ENCODE data around the gene CFAP58. TPM values are rescaled to one million over a fixed set of nuclear protein-coding genes. Genes with fewer than 3 reads are reported as not detected.
A peak's percentile ranks its signal among the peaks of the same experiment; 100 is the strongest.

CFAP58 gene
- total RNA-seq, 2 experiments from 2014 or later, result 0.45 to 0.58 TPM

DNA sequence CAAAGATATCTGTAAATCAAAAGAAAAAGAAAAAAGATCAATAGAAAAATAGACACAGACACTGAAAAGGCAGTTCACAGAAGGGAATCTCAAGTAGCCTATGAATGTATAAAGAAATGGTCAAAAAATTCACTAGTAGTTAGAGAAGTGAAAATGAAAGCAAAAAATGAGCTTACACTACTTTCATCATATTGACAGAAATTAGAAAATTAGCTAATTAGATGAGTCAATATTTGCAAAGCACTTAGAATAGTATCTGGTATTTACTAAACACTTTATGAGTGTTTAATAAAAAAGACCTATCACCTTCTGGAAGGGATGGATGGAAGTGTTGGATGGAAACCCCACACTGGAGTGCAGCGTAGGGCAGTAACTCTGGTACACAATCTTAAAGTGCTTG is 1.7 kb upstream of the CFAP58 start:
- peak overlapping the region; percentile 69 for H3K27ac Mint-ChIP-seq
- H3K27me3 Mint-ChIP-seq, result no peaks in the 10 kb centered on the region
- H3K9me3 Mint-ChIP-seq, result no peaks in the 10 kb centered on the region
- H3K4me3 Mint-ChIP-seq, result no peak overlapping the region
- no peaks in the 10 kb centered on the region for H3K36me3 Mint-ChIP-seq (ENCODE audit: low read depth)
- CTCF ChIA-PET, result interaction anchor here (1.0 to 12.2 kb wide), 18 partner anchors 11 to 97 kb away, joined by 3 to 237 read pairs (median 10); partner anchors contain the start of genes GSTO1 and ITPRIP
- no peak for DNase-seq
- POLR2A ChIA-PET, result interaction anchor here (0.7 to 3.4 kb wide), 8 partner anchors 14 to 60 kb away, joined by 3 to 37 read pairs (median 5); partner anchors contain the start of gene ITPRIP
- peaks cover 3% of the 10 kb centered on the region for H3K4me1 Mint-ChIP-seq

DNA sequence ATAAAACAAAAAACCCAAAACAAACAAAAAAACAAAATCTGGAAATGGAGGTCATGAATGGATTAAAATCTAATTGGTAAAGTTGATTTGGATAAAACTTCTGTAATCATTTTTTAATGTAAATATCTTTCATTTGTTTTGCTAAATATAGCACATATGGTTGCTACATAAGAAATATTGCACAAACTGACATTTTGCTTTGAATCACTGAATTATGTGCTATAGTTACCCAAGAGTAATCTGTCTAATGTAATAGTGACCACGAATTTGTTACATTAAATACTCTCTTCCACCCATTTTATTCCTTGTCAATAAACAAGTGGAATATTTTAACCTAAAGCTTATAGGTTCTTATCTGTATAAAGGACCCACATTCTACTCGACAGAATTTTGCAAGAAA is 6.2 kb downstream of the CFAP58 start:
- DNase-seq, result no peak
- CTCF ChIA-PET, result interaction anchor here (0.6 to 0.8 kb wide), 2 partner anchors 21 to 68 kb away, joined by 3 to 5 read pairs; no protein-coding TSS in a partner anchor
- H3K9me3 Mint-ChIP-seq, result peaks cover 2% of the 10 kb centered on the region

DNA sequence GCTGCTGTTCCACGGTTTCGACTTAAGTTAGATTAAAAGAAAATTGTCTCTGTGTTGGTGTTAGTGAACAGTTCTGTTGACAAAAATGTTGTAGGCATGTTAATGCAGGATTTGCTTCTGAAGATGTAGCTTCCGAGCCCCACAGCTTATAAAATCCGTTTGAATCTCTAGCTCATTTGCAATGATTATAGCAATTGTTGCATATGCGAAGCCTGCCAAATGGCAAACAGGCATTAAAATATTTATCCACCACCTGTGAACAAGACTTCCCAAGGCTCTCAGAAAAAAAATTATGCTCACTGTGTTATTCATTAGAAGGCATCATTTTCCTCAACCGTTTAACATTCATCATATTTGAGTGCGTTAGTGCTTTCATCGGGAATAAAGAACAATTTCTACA is 14.3 kb downstream of the CFAP58 start:
- Mint-ChIP-seq H3K27ac (no peak overlapping the region), H3K4me1 (peaks cover under 1% of the 10 kb centered on the region), H3K27me3 (peaks cover 33% of the 10 kb centered on the region), H3K36me3 (ENCODE audit: low read depth) (no peaks in the 10 kb centered on the region), H3K9me3 (no peaks in the 10 kb centered on the region), H3K4me3 (no peak overlapping the region)
- ChIA-PET CTCF (interaction anchor here (1.1 to 1.2 kb wide), 2 partner anchors 15 to 93 kb away, joined by 3 read pairs; no protein-coding TSS in a partner anchor), POLR2A (no interaction called here)
- DNase-seq, result no peak

More for the DNA sequence above, 6.2 kb downstream of the CFAP58 start:
- H3K4me1 Mint-ChIP-seq, result peaks cover 7% of the 10 kb centered on the region
- no peak overlapping the region for H3K4me3 Mint-ChIP-seq
- no peaks in the 10 kb centered on the region for H3K36me3 Mint-ChIP-seq (ENCODE audit: low read depth)
- POLR2A ChIA-PET, result no interaction called here
- peaks cover 19% of the 10 kb centered on the region for H3K27me3 Mint-ChIP-seq
- H3K27ac Mint-ChIP-seq, result no peak overlapping the region

DNA sequence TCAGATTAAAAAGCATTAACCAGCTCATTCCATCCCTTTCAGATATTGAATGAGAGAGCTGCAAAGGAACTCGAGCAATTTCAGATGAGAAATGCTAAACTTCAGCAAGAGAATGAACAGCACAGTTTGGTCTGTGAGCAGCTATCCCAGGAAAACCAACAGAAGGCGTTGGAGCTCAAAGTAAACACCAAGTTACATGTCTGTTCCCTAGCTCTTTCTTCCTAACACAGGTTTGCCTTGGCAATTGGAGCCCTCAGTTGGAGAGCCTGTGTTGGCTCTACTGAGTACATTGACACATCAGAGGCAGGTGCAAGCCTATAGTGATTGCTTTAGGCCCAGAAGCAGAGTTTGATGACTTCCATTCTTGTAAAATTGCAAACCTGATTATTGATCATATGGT is 14.7 kb downstream of the CFAP58 start:
- Mint-ChIP-seq H3K4me3 (no peak overlapping the region), H3K36me3 (ENCODE audit: low read depth) (no peaks in the 10 kb centered on the region), H3K4me1 (no peaks in the 10 kb centered on the region), H3K27ac (no peak overlapping the region), H3K27me3 (peaks cover 30% of the 10 kb centered on the region), H3K9me3 (no peaks in the 10 kb centered on the region)
- CTCF ChIA-PET, result interaction anchor here (1.1 to 1.2 kb wide), 2 partner anchors 14 to 93 kb away, joined by 3 read pairs; no protein-coding TSS in a partner anchor
- POLR2A ChIA-PET, result no interaction called here
- DNase-seq, result no peak

DNA sequence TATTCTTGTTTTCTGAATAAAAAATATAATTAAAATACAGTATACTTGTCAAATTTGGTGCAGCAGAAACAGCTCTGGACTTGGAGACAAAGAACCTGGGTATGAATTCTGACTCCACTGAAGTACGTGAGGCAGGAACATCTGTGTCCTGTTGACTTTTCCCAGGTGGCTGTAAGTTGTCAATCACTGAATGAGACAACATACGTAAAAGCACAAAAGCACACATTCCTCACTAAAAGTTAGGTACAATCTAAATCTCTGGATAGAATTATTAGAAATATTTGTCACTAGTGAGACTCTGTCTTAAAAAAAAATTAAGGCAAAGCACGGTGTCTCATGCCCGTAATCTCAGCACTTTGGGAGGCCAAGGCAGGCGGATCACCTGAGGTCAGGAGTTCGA is 18.1 kb downstream of the CFAP58 start:
- ChIA-PET CTCF (no interaction called here), POLR2A (no interaction called here)
- no peaks in the 10 kb centered on the region for H3K4me1 Mint-ChIP-seq
- H3K27ac Mint-ChIP-seq, result no peak overlapping the region
- peaks cover 36% of the 10 kb centered on the region for H3K27me3 Mint-ChIP-seq
- H3K9me3 Mint-ChIP-seq, result no peaks in the 10 kb centered on the region
- no peak for DNase-seq
- no peak overlapping the region for H3K4me3 Mint-ChIP-seq
- H3K36me3 Mint-ChIP-seq (ENCODE audit: low read depth), result no peaks in the 10 kb centered on the region

DNA sequence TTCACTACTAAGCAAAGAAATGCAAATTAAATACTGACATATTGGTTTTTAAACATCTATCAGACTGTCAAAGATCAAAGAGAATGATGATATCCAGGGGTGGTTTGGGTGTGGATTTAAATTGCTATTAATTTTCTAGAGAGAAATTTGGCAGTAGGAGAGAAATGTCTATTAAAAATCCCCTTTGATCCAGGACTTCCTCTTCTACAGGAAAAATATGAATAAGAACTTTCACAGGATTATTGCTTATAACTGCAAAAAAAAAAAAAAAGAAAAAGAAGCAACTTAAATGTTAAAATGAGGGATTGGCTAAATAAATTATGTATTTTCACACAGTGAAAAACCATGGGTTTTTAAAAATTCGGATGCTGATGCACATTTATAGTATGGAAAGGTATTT is 21.0 kb downstream of the CFAP58 start:
- ChIA-PET CTCF (interaction anchor here (2.4 kb wide), 1 partner anchor 82 kb away, joined by 6 read pairs; no protein-coding TSS in a partner anchor), POLR2A (no interaction called here)
- Mint-ChIP-seq H3K9me3 (no peaks in the 10 kb centered on the region), H3K27me3 (peaks cover 33% of the 10 kb centered on the region), H3K36me3 (ENCODE audit: low read depth) (no peaks in the 10 kb centered on the region), H3K4me3 (no peak overlapping the region), H3K27ac (no peak overlapping the region), H3K4me1 (peaks cover 9% of the 10 kb centered on the region)
- no peak for DNase-seq

DNA sequence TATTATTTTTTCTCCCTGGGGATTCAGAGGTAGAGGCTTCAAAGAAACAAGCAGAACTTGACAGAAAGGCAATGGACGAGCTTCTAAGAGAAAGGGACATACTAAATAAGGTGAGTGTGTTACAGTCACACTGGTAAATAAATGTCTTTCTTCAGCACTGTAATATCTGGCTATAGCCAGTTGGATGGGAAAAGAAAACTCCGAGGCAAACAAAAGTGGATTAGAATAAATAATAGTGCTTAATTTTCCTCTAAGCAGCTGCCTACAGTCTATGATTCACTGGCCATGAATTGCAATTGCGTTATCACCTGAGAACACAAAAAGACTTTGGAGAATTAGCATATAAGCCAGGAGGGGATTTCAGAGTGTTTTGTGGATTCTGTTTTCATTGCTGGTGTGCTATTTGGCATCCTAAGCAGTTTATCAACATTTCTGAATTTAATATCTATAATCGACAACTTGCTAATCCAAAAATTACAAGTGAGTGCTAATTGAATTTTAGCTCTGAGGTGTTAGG is 23.2 kb downstream of the CFAP58 start:
- Mint-ChIP-seq H3K36me3 (ENCODE audit: low read depth) (no peaks in the 10 kb centered on the region), H3K27ac (no peak overlapping the region), H3K4me3 (no peak overlapping the region), H3K27me3 (peaks cover 31% of the 10 kb centered on the region), H3K4me1 (peaks cover 10% of the 10 kb centered on the region), H3K9me3 (no peaks in the 10 kb centered on the region)
- CTCF ChIA-PET, result interaction anchor here (0.7 to 1.1 kb wide), 2 partner anchors 102 to 1096 kb away, joined by 3 to 4 read pairs; no protein-coding TSS in a partner anchor
- POLR2A ChIA-PET, result no interaction called here
- no peak for DNase-seq

DNA sequence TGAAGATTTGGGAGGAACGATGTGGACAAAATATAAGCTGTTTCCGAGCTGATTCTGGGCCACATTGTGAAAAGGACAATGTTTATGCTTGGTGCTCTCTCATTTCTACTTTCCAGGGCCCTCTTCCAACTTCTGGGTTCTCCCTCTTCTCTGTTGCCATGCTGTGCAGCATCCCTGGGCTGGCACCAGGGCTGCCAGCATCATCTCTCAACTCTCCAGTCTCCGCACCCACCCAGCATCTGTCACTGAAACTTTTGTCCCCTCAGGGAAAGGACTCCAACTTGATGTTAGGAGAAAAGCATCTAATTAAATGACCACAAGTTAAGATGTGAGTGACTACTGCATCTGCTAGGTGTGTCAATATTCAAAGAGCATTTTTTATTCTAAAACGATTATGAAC is 26.7 kb downstream of the CFAP58 start:
- Mint-ChIP-seq H3K9me3 (no peaks in the 10 kb centered on the region), H3K4me1 (peaks cover 10% of the 10 kb centered on the region), H3K36me3 (ENCODE audit: low read depth) (no peaks in the 10 kb centered on the region), H3K27ac (no peak overlapping the region), H3K27me3 (peaks cover 42% of the 10 kb centered on the region), H3K4me3 (no peak overlapping the region)
- POLR2A ChIA-PET, result no interaction called here
- no peak for DNase-seq
- CTCF ChIA-PET, result no interaction called here

DNA sequence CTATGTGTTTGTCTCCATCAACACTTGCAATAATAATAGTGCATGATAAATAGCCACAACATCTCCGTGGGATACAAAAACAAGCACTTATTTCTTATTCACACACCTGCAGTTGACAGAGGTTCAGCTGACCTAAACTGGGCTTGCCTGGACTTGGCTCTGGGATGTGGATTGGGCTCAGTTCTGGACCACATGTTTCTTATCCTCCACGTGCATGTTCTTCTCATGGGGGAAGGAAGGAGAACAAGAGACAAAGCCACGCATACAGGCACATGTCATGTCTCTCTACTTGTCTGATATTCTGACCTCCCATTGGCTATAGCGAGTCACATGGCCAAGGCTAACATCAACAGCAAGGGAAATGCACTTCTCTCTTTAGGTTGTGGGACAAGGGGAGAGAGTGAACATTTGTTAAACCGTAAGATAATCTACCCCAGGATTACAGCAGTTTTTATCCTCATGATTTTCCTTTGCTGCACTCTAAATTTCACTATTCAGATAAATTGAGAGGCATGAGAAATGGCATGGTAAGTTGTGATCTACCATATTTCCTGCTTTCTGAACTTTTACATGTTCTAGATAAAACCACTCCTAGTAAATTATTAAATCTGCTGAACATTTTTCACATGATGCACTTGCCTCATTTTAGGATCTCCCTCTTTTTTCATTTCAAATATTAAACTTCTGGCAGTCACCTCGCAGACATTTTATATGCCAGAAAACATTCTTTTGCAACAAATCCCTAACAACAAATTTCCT is 33.7 kb downstream of the CFAP58 start:
- no peak overlapping the region for H3K4me3 Mint-ChIP-seq
- CTCF ChIA-PET, result interaction anchor here (0.7 kb wide), 1 partner anchor 96 kb away, joined by 3 read pairs; no protein-coding TSS in a partner anchor
- no peaks in the 10 kb centered on the region for H3K9me3 Mint-ChIP-seq
- no peaks in the 10 kb centered on the region for H3K36me3 Mint-ChIP-seq (ENCODE audit: low read depth)
- H3K27me3 Mint-ChIP-seq, result peaks cover 52% of the 10 kb centered on the region
- H3K4me1 Mint-ChIP-seq, result peaks cover 4% of the 10 kb centered on the region
- no peak overlapping the region for H3K27ac Mint-ChIP-seq
- POLR2A ChIA-PET, result no interaction called here
- no peak for DNase-seq

DNA sequence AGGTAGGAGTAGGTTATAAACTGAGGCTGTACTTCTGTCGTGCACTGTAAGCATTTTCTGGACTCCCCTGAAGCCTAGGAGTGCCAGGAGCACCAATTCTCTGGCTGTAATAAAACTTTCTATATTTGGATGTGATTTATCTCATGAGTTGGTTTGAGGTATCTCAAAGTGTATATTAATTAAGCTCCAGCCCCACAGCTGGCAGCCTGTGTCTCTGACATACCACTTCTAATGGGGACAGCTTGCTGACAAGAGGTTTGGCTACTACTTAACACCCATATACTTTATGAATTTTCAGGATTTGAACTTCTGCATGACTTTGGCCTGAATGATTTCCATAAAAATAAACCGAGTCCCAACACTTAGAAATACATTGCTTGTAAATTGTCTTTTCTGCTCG is 35.2 kb downstream of the CFAP58 start:
- CTCF ChIA-PET, result no interaction called here

DNA sequence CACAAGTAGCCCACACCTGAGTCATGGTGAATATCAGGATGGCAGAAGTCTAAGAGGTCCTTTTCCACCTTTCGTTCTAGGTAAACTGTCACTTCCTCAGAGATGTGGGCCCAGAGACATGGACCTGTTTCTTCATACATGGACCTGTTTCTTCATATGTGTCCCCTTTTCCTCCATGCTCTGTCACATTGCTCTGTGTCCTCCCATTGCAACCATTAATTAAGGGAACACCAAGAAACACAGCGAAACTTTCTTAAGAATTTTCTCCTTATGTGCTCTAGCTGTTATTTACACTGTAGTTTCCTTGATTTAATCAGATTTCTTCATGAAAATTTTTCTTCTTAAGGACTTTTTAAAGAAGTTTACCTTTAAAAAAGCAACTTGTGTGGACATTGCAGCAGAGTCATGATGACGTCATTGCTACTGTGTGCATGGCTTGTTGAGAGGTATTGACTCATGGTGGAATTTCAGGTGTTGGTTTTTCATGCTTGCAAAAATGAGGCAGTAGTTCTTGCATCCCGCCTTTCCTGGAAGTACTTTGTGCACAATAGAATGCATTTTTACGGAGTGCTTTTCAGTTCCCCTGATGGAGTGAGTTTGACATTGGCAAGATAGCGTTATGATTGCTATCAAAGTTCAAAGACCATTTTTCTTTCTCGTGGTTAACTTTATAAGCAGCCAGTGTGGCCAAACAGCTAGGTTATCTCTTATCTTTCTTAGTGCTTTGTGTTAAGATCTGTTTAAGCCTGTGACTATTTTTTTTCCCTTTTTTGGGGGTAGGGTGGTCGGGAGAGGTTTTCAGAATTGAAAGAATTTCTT is 37.7 kb downstream of the CFAP58 start:
- DNase-seq, result no peak
- Mint-ChIP-seq H3K4me3 (no peak overlapping the region), H3K4me1 (peaks cover 4% of the 10 kb centered on the region), H3K27ac (no peak overlapping the region), H3K9me3 (no peaks in the 10 kb centered on the region), H3K27me3 (peaks cover 50% of the 10 kb centered on the region), H3K36me3 (ENCODE audit: low read depth) (no peaks in the 10 kb centered on the region)
- ChIA-PET CTCF (interaction anchor here (1.5 kb wide), 1 partner anchor 98 kb away, joined by 3 read pairs; no protein-coding TSS in a partner anchor), POLR2A (no interaction called here)

More for the DNA sequence above, 35.2 kb downstream of the CFAP58 start:
- no peak overlapping the region for H3K27ac Mint-ChIP-seq
- peaks cover 4% of the 10 kb centered on the region for H3K4me1 Mint-ChIP-seq
- POLR2A ChIA-PET, result no interaction called here
- no peak overlapping the region for H3K4me3 Mint-ChIP-seq
- no peak for DNase-seq
- peaks cover 54% of the 10 kb centered on the region for H3K27me3 Mint-ChIP-seq
- no peaks in the 10 kb centered on the region for H3K36me3 Mint-ChIP-seq (ENCODE audit: low read depth)
- no peaks in the 10 kb centered on the region for H3K9me3 Mint-ChIP-seq

DNA sequence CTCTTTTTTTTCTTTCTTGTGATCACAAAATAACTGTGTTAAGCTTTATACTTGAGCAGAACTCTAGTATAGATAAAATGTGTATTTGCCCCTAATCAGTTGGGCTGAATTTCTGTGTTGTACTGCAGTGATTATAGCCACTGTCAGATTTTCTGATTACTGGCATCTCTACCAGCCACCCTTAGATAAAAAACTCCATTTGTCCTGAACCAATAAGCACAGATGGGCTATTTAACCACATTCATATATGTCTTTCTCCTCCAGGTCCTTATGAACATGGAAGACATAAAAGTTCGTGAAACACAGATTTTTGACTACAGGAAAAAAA is 38.3 kb downstream of the CFAP58 start:
- H3K9me3 Mint-ChIP-seq, result no peaks in the 10 kb centered on the region
- no peak overlapping the region for H3K27ac Mint-ChIP-seq
- H3K36me3 Mint-ChIP-seq (ENCODE audit: low read depth), result no peaks in the 10 kb centered on the region
- H3K4me3 Mint-ChIP-seq, result no peak overlapping the region
- DNase-seq, result no peak
- H3K4me1 Mint-ChIP-seq, result peaks cover 4% of the 10 kb centered on the region
- ChIA-PET POLR2A (no interaction called here), CTCF (interaction anchor here (1.5 kb wide), 1 partner anchor 98 kb away, joined by 3 read pairs; no protein-coding TSS in a partner anchor)
- peaks cover 48% of the 10 kb centered on the region for H3K27me3 Mint-ChIP-seq

DNA sequence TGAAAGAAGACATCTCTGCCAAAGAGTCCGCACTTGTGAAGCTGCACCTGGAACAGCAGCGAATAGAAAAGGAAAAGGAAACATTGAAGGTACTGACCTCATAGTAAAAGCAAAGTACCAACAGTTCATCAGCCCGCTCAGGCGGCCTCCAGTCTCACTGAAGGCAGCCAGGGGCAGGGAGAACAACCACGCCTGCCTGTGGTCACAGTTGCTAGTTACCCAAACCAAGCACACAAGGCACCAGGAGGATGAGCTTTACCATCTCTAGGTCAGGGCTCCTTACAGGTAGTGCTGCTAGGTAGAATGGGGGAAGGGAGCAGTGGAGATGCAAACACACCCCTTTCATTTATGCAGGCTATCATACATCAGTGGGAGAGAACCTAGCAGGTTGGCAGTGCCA is 39.8 kb downstream of the CFAP58 start:
- H3K4me1 Mint-ChIP-seq, result peaks cover 4% of the 10 kb centered on the region
- peaks cover 48% of the 10 kb centered on the region for H3K27me3 Mint-ChIP-seq
- H3K4me3 Mint-ChIP-seq, result no peak overlapping the region
- H3K27ac Mint-ChIP-seq, result no peak overlapping the region
- DNase-seq, result no peak
- ChIA-PET CTCF (no interaction called here), POLR2A (no interaction called here)
- no peaks in the 10 kb centered on the region for H3K9me3 Mint-ChIP-seq
- no peaks in the 10 kb centered on the region for H3K36me3 Mint-ChIP-seq (ENCODE audit: low read depth)

Data from activated CD4-positive, alpha-beta memory T cell treated with anti-CD3 and anti-CD28 coated beads, Interleukin-2, amount 10 ng/mL, durations not matched to agents 7 days and 5 days (primary cell).